ENCODE results near the gene GABRD.

DNA sequence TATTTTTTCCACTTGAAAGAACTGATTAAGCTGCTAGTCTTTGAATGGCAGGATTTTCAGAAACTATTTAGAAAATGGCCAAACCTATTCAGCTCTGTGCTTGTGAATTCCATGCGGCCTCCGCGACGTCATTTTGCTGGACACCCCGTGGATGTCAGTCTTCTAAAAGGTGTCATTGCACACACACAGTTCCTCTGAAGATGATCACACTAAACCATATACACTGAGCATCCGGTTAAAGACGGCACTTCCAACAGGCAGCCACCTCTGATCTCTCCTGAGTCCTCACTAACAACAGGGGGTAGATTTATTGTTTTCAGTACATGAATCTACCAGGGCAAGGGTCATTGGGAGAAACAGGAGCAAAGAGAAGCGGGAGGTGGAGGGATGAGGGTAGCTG, 24.6 kb upstream of the GABRD start:
- TF ChIP-seq, protein P1, sequence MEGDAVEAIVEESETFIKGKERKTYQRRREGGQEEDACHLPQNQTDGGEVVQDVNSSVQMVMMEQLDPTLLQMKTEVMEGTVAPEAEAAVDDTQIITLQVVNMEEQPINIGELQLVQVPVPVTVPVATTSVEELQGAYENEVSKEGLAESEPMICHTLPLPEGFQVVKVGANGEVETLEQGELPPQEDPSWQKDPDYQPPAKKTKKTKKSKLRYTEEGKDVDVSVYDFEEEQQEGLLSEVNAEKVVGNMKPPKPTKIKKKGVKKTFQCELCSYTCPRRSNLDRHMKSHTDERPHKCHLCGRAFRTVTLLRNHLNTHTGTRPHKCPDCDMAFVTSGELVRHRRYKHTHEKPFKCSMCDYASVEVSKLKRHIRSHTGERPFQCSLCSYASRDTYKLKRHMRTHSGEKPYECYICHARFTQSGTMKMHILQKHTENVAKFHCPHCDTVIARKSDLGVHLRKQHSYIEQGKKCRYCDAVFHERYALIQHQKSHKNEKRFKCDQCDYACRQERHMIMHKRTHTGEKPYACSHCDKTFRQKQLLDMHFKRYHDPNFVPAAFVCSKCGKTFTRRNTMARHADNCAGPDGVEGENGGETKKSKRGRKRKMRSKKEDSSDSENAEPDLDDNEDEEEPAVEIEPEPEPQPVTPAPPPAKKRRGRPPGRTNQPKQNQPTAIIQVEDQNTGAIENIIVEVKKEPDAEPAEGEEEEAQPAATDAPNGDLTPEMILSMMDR (conservative IDR thresholded peaks at IDR 0.05), result no peak
- TF ChIP-seq ZFX (IDR thresholded peaks at IDR 0.05), result no peak
